HG03066 (cell line): ENCODE measurements around the gene CXCL12.

Experiments used
- ATAC-seq: cut with Tn5 transposase; IDR thresholded peaks from one replicate; pipeline ENCODE4 v1.9.1; 2021; ENCODE audit warnings: low read depth; ENCODE audit not compliant: unreplicated experiment

Gene CXCL12

GRCh38 chr10:44400541-44400940 lies 15.6 kb upstream of the CXCL12 start:
- ATAC-seq = no peak

DNA sequence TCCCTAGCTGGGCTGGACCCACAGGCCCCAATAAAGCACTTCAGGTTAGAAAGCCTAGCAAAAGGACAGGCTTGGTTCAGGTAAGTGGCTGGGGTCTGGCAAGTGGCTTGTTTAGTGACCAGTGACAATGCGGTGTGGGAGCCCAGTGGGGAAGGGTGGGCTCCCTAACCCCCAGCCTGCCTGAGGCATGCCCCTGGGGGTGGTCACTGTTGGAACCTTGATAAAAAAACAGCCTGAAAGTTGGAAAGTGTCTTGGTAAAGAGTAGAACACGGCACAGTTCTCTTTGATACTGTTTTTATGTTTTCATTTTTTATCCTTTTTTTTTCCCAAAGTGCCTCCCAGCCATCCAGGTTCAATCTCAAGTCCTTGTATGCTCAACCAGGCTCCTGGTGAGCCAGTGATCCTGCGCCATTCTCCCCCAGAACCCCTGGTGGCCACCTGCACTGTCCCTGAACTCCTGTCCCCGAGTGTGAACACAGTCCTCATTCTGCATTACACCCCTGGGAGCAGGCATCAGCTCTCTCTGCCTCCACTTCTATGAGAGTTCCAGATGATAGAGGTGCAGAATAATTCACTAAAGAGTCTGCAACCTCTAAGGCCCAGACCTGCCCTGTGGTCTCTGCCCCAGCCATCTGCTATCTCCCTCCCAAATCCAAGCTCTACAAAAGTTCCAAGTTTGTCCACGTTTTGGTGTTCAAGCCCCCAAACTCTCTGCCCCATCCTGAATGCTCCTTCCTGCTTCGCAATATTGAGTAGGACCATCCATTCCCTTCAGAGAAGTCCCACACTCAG lies 15.0 kb upstream of the CXCL12 start:
- ATAC-seq = no peak

GRCh38 chr10:44398747-44399658 lies 14.1 kb upstream of the CXCL12 start:
- ATAC-seq = no peak

DNA sequence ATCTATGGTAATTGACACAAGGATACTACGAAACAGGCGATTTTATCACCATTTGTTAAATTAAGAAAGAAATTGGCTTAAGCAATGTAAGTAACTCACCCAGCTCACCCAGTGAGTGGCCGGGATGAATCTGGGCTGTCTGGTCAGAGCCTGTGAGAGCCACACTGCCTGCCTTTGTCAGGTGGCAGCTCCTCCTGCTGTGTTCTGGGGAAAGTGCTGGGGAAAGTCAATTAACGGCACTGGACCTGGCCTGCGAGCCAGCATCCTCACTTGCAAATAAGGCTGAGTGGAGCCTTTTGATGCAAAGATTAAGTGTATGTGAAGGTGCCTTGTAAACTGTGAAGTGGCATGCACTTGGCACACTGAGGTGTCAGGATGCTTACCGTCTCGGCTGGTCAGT lies 13.4 kb upstream of the CXCL12 start:
- no peak for ATAC-seq

GRCh38 chr10:44397476-44398225 lies 12.8 kb upstream of the CXCL12 start:
- no peak for ATAC-seq

DNA sequence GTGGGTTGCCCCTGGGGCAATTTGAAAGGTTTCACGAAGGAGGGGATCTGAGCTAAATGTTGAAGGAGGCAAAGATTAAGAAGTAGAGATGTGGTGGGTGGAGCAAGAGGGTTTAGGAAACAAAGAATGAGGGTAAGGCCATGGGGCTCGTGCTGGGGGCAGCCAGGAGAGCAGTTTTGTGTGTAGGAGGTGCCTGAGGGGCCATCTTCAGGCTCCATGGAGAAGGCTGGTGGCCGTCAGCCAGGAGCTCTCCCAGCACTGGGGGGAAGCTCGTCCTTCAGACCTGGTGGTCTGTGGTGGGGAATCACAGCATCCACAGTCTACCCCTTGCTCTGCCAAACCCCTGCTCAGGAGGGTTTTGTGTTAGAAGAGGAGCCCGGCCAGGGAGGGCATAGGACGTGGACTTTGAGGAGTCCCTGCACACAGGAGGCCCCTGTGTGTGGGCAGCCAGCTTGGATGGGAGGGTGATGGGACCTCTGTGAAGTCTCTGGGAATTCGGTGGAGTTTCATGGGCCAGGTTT lies 11.8 kb upstream of the CXCL12 start:
- ATAC-seq = no peak

GRCh38 chr10:44395902-44396670 lies 11.2 kb upstream of the CXCL12 start:
- ATAC-seq = no peak

GRCh38 chr10:44395396-44395795 lies 10.5 kb upstream of the CXCL12 start:
- ATAC-seq = no peak

DNA sequence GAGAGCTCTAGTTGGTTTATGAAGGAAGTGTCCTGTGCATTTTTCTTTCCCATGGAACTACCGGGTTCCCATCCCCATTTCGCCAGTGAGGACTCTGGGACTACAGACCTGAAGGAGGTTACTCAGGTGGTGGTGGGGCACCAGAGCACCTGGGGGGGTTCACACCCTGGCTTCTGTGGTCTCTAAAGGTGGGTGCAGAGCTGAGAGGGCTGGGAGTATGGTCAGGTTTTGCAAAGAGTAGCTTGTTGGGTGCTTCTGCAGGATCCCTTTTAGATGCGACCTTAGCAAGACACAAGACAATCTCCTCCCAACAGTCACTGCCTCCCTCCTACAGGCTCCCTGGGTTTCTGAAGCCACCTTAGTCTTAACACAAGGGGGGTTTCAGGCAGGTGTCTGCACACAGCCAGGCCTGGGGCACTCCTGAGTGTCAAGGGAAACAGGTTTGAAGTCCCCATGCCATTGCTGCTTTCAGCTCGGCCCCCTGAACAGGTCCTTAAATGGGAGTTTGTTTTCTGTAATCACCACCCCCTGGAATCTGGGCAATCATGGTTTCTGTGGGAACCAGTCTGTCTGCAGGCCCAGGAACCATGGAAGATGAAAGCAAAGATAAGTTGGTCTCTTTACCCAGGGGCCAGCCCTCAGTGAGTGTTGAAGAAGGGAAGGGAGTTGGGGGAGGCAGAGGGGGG lies 9.9 kb upstream of the CXCL12 start:
- no peak for ATAC-seq

DNA sequence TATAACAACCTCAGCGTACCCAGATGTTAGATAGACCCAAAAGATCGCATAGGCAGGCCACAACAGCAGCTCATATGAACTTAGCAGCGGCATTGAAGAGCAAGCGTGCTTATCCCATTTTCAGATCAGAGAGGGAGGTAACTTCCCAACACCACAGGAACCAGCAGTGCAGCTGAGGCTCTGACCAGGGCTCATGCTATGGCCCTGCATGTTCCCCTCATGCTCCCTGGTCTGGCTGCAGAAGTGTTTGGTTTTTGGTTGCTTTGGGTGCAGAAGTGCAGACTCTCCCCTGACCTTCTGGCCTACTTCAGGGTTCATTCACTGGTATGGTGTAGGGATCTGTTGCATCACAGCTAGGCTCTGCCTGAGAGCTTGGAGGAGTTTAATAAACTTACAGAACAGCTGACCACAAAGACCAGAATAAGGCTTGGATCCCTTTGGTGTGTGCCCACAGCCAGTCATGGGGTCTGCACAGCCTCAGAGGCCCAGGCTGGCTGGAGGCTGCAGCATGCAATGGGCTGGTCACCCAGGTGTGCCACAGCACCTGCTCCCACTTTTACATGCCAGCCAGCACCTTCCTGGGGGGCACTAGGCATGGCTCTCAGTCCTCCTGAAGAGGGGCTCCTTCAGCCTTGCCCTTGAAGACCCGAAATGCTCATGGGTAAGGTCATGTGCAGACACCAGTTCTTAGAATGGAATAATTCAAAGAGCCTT lies 9.1 kb upstream of the CXCL12 start:
- ATAC-seq = no peak

- ATAC-seq = no peak
Observed at GRCh38 chr10:44393051-44393630, 8.2 kb upstream of the CXCL12 start.

DNA sequence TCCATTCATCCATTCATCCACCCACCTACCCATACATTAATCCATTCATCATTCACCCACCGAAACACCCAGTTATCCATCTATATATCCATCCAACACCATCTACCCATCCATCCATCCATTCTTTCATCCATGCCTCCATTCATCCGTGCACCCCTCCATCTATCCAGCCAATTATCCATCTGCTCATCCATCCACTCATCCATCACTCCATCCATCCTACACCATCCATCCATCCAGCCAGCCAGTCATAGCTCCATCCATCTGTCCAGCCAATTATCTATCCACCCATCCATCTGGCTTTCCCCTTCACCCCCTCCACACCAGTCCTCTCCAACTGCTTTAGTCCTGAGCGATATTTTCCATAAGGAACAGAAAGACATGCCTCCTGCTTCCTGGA lies 7.5 kb upstream of the CXCL12 start:
- ATAC-seq = no peak

DNA sequence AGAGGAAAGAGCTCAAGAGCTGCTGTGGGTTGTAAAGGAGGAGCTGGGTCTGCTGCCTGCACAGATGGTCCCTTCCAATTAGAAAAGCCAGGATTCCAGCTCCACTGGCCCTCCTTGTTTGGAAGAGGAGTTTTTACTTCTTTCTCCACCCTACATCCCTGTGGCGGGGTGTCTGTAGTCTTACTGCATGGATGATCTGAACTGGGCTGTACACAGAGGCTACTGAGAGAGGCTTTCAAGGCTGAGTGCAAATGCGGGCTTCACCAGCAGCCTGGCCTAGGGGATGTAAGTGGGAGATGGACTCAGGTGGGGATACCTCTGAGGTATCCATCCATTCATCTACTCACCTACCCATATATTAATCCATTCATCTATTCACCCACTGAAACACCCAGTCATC lies 7.1 kb upstream of the CXCL12 start:
- ATAC-seq = no peak

DNA sequence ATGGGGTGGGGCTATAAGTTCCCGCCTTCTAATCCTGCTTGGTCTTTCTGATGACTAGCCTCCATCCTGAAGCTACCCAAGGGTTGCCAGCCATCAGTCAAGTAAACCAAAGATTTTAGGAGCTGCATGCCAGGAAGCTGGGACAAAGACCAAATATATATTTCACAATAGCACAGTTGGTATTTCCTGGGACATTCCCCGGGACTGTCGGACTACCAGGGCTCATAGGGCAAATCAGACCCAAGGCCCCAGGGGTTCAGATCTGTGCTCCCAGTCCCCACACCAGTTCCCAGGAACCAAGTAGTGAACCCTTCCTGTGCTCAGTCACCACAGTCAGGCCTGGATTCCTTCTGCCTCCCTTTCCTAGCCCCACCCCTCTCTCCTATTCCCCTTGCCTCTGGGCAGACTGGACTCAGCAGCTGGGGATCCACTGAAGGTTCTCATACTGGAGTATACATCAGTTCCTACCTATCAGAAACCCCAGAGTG lies 5.7 kb upstream of the CXCL12 start:
- no peak for ATAC-seq

- no peak for ATAC-seq
Observed at GRCh38 chr10:44389556-44389955, 4.7 kb upstream of the CXCL12 start.

GRCh38 chr10:44389150-44389549 lies 4.3 kb upstream of the CXCL12 start:
- no peak for ATAC-seq

DNA sequence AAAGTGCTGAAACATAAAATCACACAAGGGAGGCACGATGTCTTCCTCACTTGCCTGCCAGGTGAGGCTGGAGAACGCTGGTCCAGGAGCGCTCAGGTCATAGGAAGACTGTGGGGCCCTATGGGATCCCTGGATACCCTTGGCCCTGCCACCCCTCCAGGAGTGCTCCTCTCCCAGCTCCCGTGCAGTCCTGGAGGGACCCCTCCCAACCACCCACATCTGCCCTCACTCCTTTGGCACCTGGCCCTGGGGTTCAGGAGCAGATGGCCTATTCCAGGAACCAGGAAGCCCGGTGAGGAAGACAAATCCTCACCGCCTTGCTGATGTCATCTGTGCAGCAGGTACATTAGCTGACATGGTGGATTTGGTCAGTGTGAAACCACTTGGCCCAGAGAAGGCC lies 3.7 kb upstream of the CXCL12 start:
- no peak for ATAC-seq

- no peak for ATAC-seq
Observed at GRCh38 chr10:44387853-44388251, 3.0 kb upstream of the CXCL12 start.
